Measurements from ENCODE around the gene ZBTB8OS.
"Not testable (repeated sequence)": the region's sequence is repeated elsewhere in the genome, so short reads cannot be mapped to it uniquely, and the experiment has no call there.

ZBTB8OS gene

DNA sequence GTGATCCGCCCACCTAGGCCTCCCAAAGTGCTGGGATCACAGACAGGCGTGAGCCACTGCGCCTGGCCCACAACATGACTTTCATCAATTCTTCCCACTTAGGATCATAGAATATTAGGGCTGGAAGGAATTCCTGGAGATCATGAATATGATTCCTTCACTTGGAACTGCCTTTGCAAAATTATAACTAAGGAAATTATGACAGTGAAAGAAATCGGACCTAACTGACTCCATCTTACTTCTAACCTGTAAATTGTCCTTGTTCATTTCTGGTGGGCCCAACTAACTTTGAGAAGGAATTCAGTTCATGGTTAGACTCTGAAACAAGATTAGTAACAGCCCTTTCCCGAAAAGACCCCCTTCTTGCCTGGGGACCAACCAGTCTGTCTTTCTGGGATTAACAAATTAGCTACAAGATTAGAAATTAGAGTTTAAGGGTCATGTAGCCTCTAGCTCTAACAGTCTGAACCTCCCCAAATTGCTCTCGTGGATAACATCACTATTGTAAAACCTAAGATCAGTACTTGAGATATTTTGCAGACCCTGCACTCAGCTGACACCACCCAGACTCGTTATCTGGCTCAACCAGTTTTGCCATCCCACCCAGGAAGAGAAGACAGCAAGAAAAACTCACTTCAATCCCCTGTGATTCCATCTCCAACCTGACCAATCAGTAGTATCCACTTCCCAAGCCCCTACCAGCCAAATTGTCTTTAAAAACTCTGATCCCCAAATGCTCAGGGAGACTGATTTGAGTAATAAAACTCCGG, 14.7 kb downstream of the ZBTB8OS start:
- DNase-seq, result no peak
- H3K4me1 Mint-ChIP-seq, result peaks cover 5% of the 10 kb centered on the region
- no peaks in the 10 kb centered on the region for H3K27me3 Mint-ChIP-seq
- peaks cover 26% of the 10 kb centered on the region for H3K36me3 Mint-ChIP-seq
- no peaks in the 10 kb centered on the region for H3K9me3 Mint-ChIP-seq
- no peak overlapping the region for H3K27ac Mint-ChIP-seq
- no peak overlapping the region for H3K4me3 Mint-ChIP-seq
- CTCF ChIA-PET, result no interaction called here

DNA sequence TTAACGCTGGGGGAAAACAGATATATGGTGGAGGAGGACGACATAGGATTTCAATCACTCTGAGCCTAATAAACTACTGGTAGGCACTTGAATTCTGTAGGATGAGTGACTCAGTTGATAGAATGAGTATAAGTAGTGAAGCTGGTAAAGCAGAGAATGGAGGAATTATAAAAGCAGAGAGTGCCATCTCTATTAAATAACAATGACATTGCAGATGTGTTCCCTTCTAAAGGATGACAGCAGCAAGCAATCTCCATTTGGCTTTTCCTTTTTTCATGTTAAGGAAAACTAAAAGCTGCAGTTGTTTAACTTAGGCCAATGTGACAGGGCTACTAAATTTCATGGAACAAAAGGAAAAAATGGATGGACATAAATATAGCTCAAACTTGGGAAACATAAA, 17.5 kb downstream of the ZBTB8OS start:
- CTCF ChIA-PET, result no interaction called here
- no peak overlapping the region for H3K27ac Mint-ChIP-seq
- H3K9me3 Mint-ChIP-seq, result no peaks in the 10 kb centered on the region
- H3K36me3 Mint-ChIP-seq, result peaks cover 36% of the 10 kb centered on the region
- H3K4me1 Mint-ChIP-seq, result peaks cover 10% of the 10 kb centered on the region
- no peak overlapping the region for H3K4me3 Mint-ChIP-seq
- H3K27me3 Mint-ChIP-seq, result no peaks in the 10 kb centered on the region
- DNase-seq, result no peak

DNA sequence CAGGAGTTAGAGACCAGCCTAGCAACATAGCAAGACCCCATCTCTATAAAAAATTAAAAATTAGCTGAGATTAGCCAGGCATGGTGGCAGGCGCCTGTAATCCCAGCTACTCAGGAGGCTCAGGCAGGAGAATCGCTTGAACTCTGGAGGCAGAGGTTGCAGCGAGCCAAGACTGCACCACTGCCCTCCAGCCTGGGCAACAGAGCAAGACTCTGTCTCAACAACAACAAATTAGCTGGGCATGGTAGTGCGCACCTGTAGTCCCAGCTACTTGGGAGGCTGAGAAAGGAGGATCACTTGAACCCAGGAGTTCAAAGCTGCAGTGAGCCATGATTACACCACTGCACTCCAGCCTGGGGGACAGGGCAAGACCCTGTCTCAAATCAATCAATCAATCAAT, 20.2 kb downstream of the ZBTB8OS start:
- peaks cover 42% of the 10 kb centered on the region for H3K36me3 Mint-ChIP-seq
- H3K27ac Mint-ChIP-seq, H3K4me3 Mint-ChIP-seq, CTCF ChIA-PET, DNase-seq, H3K9me3 Mint-ChIP-seq, H3K27me3 Mint-ChIP-seq: not testable (repeated sequence)
- H3K4me1 Mint-ChIP-seq, result peaks cover 22% of the 10 kb centered on the region

DNA sequence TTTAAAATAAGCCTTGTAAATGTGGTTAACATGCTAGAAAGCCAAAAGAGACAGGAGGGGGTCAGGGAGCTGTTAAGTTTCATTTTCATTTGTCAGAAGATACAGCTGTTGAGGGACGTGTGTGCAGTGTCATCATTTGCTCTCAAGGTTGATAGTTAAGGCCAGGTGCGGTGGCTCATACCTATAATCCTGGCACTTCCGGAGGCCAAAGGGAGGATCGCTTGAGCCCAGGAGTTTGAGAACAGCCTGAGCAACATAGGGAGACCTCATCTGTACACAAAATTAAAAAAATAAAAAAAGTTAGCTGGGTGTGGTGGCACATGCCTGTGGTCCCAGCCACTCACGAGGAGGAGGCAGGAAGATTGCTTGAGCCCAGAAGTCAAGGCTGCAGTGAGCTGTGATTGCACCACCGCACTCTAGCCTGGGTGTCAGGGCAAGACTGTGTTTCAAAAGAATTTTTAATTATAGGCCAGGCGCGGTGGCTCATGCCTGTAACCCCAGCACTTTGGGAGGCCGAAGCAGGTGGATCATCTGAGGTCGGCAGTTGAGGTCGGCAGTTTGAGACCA, 22.7 kb downstream of the ZBTB8OS start:
- H3K36me3 Mint-ChIP-seq, result peaks cover 44% of the 10 kb centered on the region
- CTCF ChIA-PET, result no interaction called here

DNA sequence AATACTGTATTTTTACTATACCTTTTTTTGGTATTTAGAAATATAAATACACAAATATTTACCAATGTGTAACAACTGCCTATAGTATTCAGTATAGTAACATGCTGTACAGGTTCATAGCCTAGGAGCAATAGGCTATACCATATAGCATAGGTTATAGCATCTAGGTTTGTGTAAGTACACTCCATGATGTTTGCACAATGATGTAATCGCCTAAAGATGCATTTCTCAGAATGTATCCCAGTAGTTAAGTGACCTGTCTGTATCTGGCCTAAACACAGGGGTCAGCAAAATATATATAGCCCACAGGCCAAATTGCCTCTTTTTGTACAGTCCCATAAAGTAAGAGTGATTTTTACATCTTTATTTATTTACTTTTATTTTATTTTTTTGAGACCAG, 24.2 kb downstream of the ZBTB8OS start:
- no peak for DNase-seq
- no peaks in the 10 kb centered on the region for H3K27me3 Mint-ChIP-seq
- no peak overlapping the region for H3K27ac Mint-ChIP-seq
- peaks cover 35% of the 10 kb centered on the region for H3K4me1 Mint-ChIP-seq
- peaks cover 47% of the 10 kb centered on the region for H3K36me3 Mint-ChIP-seq
- no peaks in the 10 kb centered on the region for H3K9me3 Mint-ChIP-seq
- H3K4me3 Mint-ChIP-seq, result no peak overlapping the region
- CTCF ChIA-PET, result no interaction called here

More for the DNA sequence above, 22.7 kb downstream of the ZBTB8OS start:
- peak; percentile 52 for DNase-seq
- no peaks in the 10 kb centered on the region for H3K27me3 Mint-ChIP-seq
- H3K9me3 Mint-ChIP-seq, result no peaks in the 10 kb centered on the region
- peaks cover 37% of the 10 kb centered on the region for H3K4me1 Mint-ChIP-seq
- H3K4me3 Mint-ChIP-seq, result peak overlapping the region; percentile 3
- H3K27ac Mint-ChIP-seq, result peak overlapping the region; percentile 90

DNA sequence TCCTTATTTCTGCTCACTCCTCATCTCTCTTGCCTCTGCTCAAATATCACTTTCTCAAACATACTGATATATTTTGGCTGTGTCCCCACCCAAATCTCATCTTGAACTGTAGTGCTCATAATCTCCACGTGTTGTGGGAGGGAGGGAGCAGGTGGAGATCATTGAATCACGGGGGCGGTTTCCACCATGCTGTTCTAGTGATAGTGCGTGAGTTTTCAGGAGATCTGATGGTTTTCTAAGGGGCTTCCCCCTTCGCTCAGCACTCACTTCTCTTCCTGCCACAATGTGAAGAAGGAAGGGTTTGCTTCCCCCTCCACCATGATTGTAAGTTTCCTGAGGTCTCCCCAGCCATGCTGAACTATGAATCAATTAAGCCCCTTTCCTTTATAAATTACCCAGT, 26.6 kb downstream of the ZBTB8OS start:
- peaks cover 42% of the 10 kb centered on the region for H3K36me3 Mint-ChIP-seq
- H3K9me3 Mint-ChIP-seq, result no peaks in the 10 kb centered on the region
- H3K4me1 Mint-ChIP-seq, result peaks cover 39% of the 10 kb centered on the region
- H3K4me3 Mint-ChIP-seq, result no peak overlapping the region
- CTCF ChIA-PET, result no interaction called here
- H3K27me3 Mint-ChIP-seq, result no peaks in the 10 kb centered on the region
- DNase-seq, result no peak
- H3K27ac Mint-ChIP-seq, result no peak overlapping the region

DNA sequence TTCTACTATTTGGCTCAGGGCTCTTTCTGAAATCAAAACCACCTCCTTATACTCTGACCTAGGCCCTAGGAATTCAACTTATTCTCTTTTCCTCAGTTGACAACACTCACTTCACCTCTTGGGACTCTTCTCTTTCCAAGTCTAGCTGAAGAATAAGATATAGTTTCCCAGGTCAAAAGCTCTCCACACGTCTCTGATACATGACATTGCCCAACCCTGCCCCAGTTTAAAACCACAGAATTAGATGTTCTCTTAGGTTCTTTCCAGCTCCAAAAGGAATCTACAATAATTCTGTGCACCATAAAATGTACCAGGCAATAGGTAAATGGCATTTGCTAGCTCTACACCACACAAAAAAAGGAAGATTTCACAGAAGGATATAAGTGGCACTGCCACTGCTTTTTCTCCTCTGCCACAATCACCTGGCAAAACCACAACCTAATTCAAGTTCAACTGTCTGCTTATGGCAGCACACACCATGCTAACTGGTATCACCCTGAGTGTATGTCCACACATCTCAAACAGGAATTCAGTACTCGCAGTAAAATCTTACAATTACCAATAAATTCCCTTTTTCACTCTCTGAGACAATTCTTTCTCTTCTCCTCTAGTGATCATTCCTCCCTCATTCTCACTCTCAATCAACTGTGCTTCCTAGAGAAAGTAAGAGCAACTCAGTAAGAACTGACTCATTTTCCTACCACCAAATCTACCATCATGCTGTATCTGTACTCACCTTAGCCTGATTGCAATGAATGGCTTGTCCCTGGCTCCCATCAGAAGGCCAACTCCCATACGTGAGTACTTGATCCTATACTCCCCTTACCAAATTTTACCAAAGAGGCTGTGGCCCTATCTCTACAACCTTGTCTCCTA, 27.3 kb downstream of the ZBTB8OS start:
- Mint-ChIP-seq H3K36me3 (peaks cover 37% of the 10 kb centered on the region), H3K4me1 (peaks cover 36% of the 10 kb centered on the region), H3K4me3 (no peak overlapping the region), H3K27ac (no peak overlapping the region), H3K9me3 (no peaks in the 10 kb centered on the region), H3K27me3 (no peaks in the 10 kb centered on the region)
- no peak for DNase-seq
- CTCF ChIA-PET, result interaction anchor here (0.5 kb wide), 1 partner anchor 28 kb away, joined by 3 read pairs; the partner anchor contains the start of gene RBBP4

DNA sequence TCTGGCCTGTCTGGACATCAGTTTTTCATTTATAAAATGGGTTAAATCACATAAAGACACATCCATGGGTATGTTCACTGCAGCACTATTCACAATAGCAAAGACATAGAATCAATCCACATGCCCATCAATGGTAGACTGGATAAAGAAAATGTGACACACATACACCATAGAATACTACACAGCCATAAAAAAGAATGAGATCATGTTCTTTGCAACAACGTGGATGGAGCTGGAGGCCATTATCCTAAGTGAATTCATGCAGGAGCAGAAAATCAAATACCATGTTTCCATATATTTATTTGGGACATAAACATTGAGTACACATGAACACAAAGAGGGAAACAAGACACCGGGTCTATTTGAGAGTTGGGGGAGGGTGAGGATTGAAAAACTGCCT, 28.1 kb downstream of the ZBTB8OS start:
- Mint-ChIP-seq H3K4me1 (peaks cover 27% of the 10 kb centered on the region), H3K9me3 (no peaks in the 10 kb centered on the region), H3K4me3 (no peak overlapping the region), H3K27me3 (no peaks in the 10 kb centered on the region), H3K36me3 (peaks cover 32% of the 10 kb centered on the region), H3K27ac (no peak overlapping the region)
- CTCF ChIA-PET, result interaction anchor here (0.5 kb wide), 1 partner anchor 29 kb away, joined by 3 read pairs; the partner anchor contains the start of gene RBBP4
- DNase-seq, result no peak

DNA sequence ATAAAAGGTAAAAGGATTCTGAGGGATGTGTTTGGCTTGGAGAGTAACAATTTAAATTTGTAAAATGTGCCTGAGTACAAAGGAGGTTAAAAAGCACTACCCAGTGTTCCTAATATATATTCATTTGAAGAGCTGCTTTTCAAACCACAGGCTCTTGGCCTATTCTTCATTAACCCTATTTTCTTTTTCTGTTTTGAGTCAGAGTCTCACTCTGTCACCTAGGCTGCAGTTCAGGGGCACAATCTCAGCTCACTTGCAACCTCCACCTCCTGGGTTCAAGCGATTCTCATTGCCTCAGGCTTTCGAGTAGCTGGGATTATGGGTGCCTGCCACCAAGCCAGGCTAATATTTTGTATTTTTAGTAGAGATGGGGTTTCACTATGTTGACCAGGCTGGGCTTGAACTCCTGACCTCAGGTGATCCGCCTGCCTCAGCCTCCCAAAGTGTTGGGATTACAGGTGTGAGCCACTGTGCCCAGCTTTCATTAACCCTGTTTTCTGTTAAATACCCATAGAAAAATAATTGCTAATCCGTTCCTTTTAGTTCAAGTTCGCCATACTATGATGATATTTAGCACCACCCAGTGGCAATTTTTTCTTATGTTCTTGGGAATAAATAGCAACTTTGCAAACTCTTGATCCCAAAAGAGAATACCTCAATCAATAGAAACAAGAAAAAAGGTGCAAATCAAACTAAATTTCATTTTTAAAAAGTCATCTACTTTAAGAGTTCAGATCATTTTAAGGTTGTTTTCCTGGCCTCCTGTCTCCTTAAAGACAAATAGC, 30.5 kb downstream of the ZBTB8OS start:
- Mint-ChIP-seq H3K9me3 (no peaks in the 10 kb centered on the region), H3K36me3 (peaks cover 24% of the 10 kb centered on the region), H3K27ac (no peak overlapping the region), H3K4me1 (peaks cover 21% of the 10 kb centered on the region), H3K4me3 (no peak overlapping the region), H3K27me3 (no peaks in the 10 kb centered on the region)
- no peak for DNase-seq
- CTCF ChIA-PET, result interaction anchor here (1.7 kb wide), 1 partner anchor 100 kb away, joined by 12 read pairs; no protein-coding TSS in a partner anchor

DNA sequence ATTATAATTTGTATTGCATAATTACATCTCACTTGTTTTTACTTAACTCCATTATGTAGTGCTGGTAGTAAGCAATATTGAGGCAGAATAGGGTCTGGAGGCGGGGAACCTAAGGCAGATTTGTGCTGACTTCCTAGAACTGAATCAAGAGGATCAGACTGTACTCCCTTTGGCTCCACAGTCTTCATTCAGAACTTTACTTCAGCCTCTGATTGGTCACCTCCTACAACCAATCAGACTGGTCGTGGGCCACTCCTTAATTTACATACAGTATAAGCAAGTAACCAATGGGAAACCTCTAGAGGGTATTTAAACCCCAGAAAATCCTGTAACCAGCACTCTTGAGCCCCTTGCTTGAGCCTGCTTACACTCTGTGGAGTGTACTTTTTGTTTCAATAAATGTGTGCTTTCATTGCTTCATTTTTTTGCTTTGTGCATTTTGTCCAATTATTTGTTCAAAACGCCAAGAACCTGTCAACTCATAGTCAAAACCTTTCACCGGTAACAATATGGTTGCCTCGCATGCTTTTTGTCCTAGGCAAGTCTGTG, 31.6 kb downstream of the ZBTB8OS start:
- Mint-ChIP-seq H3K27ac (no peak overlapping the region), H3K36me3 (peaks cover 18% of the 10 kb centered on the region), H3K4me3 (no peak overlapping the region), H3K27me3 (no peaks in the 10 kb centered on the region), H3K4me1 (peaks cover 14% of the 10 kb centered on the region), H3K9me3 (no peaks in the 10 kb centered on the region)
- no peak for DNase-seq
- CTCF ChIA-PET, result no interaction called here

DNA sequence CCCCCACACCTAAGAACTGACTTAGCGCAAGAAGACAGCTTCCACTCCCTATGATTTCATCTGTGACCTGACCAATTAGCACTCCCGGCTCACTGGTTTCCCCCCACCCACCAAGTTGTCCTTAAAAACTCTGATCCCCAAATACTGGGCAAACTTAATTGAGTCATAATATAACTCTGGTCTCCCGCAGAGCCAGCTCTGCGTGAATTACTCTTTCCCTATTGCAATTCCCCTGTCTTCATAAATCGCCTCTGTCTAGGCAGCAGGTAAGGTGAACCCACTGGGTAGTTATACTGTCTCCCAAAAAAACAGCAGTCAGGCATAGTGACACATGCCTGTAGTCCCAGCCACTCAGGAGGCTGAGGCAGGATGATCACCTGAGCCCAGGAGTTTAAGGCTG, 36.9 kb downstream of the ZBTB8OS start:
- CTCF ChIA-PET, result no interaction called here
- H3K4me3 Mint-ChIP-seq, result no peak overlapping the region
- DNase-seq, result no peak
- peaks cover 12% of the 10 kb centered on the region for H3K27me3 Mint-ChIP-seq
- no peaks in the 10 kb centered on the region for H3K9me3 Mint-ChIP-seq
- H3K36me3 Mint-ChIP-seq, result no peaks in the 10 kb centered on the region
- H3K27ac Mint-ChIP-seq, result no peak overlapping the region
- peaks cover 5% of the 10 kb centered on the region for H3K4me1 Mint-ChIP-seq

DNA sequence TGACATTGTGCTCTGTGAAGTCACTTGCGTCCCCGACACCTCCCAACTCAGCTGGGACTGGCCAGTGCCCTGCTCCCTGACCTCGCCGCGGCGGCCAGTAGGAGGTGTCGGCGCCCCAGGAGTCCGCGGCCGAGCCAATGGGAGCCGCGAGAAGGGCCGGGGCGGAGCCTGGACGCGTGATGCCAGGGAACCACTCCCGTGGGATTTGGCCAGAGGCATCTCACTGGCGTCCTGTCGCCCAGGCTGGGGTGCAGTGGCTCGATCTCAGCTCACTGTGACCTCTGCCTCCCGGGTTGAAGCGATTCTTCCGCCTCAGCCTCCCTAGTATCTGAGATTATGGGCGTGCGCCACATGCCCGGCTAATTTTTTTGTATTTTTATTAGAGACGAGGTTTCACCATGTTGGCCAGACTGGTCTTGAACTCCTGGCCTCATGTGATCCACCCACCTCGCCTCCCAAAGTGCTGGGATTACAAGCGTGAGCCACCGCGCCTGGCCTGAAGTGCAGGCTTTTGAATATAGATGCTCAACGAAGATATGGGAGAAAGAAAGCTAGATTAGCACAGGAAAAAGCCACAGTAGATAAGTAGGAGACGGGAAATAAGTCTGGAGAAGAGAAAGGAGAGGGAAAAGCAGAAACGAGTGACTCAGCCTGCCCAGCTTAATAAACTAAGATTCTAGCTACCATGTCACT, 38.0 kb downstream of the ZBTB8OS start:
- DNase-seq, result peak; percentile 69
- peaks cover 12% of the 10 kb centered on the region for H3K27me3 Mint-ChIP-seq
- H3K4me1 Mint-ChIP-seq, result peaks cover 5% of the 10 kb centered on the region
- H3K36me3 Mint-ChIP-seq, result no peaks in the 10 kb centered on the region
- no peaks in the 10 kb centered on the region for H3K9me3 Mint-ChIP-seq
- no peak overlapping the region for H3K27ac Mint-ChIP-seq
- peak overlapping the region; percentile 56 for H3K4me3 Mint-ChIP-seq
- CTCF ChIA-PET, result interaction anchor here (1.2 to 1.4 kb wide), 2 partner anchors 42 to 92 kb away, joined by 3 read pairs; no protein-coding TSS in a partner anchor

DNA sequence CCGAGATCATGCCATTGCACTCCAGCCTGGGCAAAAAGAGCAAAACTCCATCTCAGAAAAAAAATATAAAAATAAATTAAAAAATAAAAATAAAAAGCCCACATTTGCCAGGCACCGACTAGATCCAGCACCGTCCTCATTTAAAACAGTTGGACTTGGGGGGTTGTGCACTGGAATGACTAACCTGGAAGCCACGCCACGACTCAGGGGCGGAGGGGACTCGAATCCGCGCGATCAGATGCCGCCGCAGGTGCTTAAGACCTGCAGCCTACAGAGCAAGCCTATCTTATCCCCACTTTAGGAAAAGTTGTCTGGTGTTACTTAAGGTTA, 38.5 kb downstream of the ZBTB8OS start:
- H3K4me3 Mint-ChIP-seq, result peak overlapping the region; percentile 56

More for the DNA sequence above, 38.5 kb downstream of the ZBTB8OS start:
- CTCF ChIA-PET, result interaction anchor here (1.2 to 1.4 kb wide), 2 partner anchors 43 to 92 kb away, joined by 3 read pairs; no protein-coding TSS in a partner anchor
- H3K4me1 Mint-ChIP-seq, result peaks cover 5% of the 10 kb centered on the region
- no peaks in the 10 kb centered on the region for H3K36me3 Mint-ChIP-seq
- no peak for DNase-seq
- H3K27me3 Mint-ChIP-seq, result peaks cover 12% of the 10 kb centered on the region
- H3K9me3 Mint-ChIP-seq, result no peaks in the 10 kb centered on the region
- no peak overlapping the region for H3K27ac Mint-ChIP-seq
